Stimulated activated CD4-positive, alpha-beta T cell treated with anti-CD3 and anti-CD28 coated beads, Interleukin-1b, Interleukin-23, amount 100 ng/mL, for 4 hours (primary cell): Measurements from ENCODE around the gene RNF207.
A peak's percentile ranks its signal among the peaks of the same experiment; 100 is the strongest.

ENCODE experiments used
- DNase-seq, 2 donors: peaks; one replicate each; pipeline ENCODE4 v3.0.0-alpha.2; 2020; ENCODE audit warnings: low read depth in 2 of 2

RNF207 gene

GRCh38 chr1:6205849-6206519 is at the start of gene RNF207:
TSS of gene RNF207 (plus strand) at chr1:6206119. CDS start at chr1:6206536, 417 bp downstream.
- peak; percentile 41 to 65 for DNase-seq

- no peak for DNase-seq
Observed at GRCh38 chr1:6157132-6157527, 48.8 kb upstream of the RNF207 start.

- DNase-seq = no peak
Observed at GRCh38 chr1:6157528-6158174, 48.3 kb upstream of the RNF207 start.

GRCh38 chr1:6158181-6158580 is 47.7 kb upstream of the RNF207 start:
- no peak for DNase-seq

- no peak for DNase-seq
Observed at GRCh38 chr1:6162341-6162740, 43.6 kb upstream of the RNF207 start.

GRCh38 chr1:6162773-6163172 is 43.1 kb upstream of the RNF207 start:
- DNase-seq = no peak

- DNase-seq = no peak
Observed at GRCh38 chr1:6163191-6163972, 42.5 kb upstream of the RNF207 start.

- DNase-seq = no peak
Observed at GRCh38 chr1:6163973-6164617, 41.8 kb upstream of the RNF207 start.

GRCh38 chr1:6165027-6165426 is 40.9 kb upstream of the RNF207 start:
- DNase-seq = no peak

GRCh38 chr1:6165441-6165985 is 40.4 kb upstream of the RNF207 start:
- DNase-seq = no peak

GRCh38 chr1:6166221-6166620 is 39.7 kb upstream of the RNF207 start:
- no peak for DNase-seq

GRCh38 chr1:6166655-6167390 is 39.1 kb upstream of the RNF207 start:
- no peak for DNase-seq

- no peak for DNase-seq
Observed at GRCh38 chr1:6167391-6168303, 38.3 kb upstream of the RNF207 start.

GRCh38 chr1:6168947-6169586 is 36.9 kb upstream of the RNF207 start:
- DNase-seq = no peak

GRCh38 chr1:6170116-6170741 is 35.7 kb upstream of the RNF207 start:
- no peak for DNase-seq

GRCh38 chr1:6170742-6171201 is 35.1 kb upstream of the RNF207 start:
- DNase-seq = no peak

- no peak for DNase-seq
Observed at GRCh38 chr1:6171548-6172124, 34.3 kb upstream of the RNF207 start.

GRCh38 chr1:6172549-6172948 is 33.4 kb upstream of the RNF207 start:
- DNase-seq = no peak
